H1 (cell line): ENCODE measurements around the gene AGAP1.

ENCODE experiments used
- CBX5 ChIP-seq: fragments of 300-800, 300-1000 bp; sonication (generic); IDR thresholded peaks from 2 replicates; pipeline ENCODE4 v1.7.1; 2016; ENCODE audit warnings: antibody characterized with exemption, low read length, low read depth
- CBX8 ChIP-seq: fragments of 300-800, 300-1000 bp; sonication (generic); IDR thresholded peaks from 2 replicates; pipeline ENCODE4 v1.7.1; 2016; ENCODE audit warnings: low read depth, low read length, borderline replicate concordance
- CEBPB ChIP-seq: IDR thresholded peaks from 2 replicates; pipeline ENCODE4 v1.6.1; 2012; ENCODE audit warnings: low read depth, low read length
- EGR1 ChIP-seq: IDR thresholded peaks from 2 replicates; pipeline ENCODE4 v1.6.1; 2011; ENCODE audit warnings: low read depth, low read length, borderline replicate concordance
- EP300 ChIP-seq, 2 experiments: IDR thresholded peaks; 1 replicate in 1 of 2; 2 replicates in 1 of 2; pipeline ENCODE4 v1.6.1; 2011 to 2012; ENCODE audit warnings: low read depth in 2 of 2, low read length in 2 of 2, mild to moderate bottlenecking in 2 of 2, borderline replicate concordance in 1 of 2, inconsistent platforms in 1 of 2, moderate library complexity in 1 of 2
- FOSL1 ChIP-seq: IDR thresholded peaks from 2 replicates; pipeline ENCODE4 v1.6.1; 2011; ENCODE audit warnings: mild to moderate bottlenecking, low read depth, low read length, moderate library complexity; ENCODE audit not compliant: insufficient read depth
- GABPA ChIP-seq: IDR thresholded peaks from 2 replicates; pipeline ENCODE4 v1.6.1; 2011; ENCODE audit warnings: mild to moderate bottlenecking, low read length, moderate library complexity, borderline replicate concordance; ENCODE audit not compliant: insufficient read depth
- MAFK ChIP-seq: IDR thresholded peaks from 2 replicates; pipeline ENCODE4 v1.6.1; 2012; ENCODE audit warnings: low read depth, mild to moderate bottlenecking, improper control_type of control experiment, low read length
- POLR2A ChIP-seq, 2 experiments: IDR thresholded peaks; 1 replicate in 1 of 2; 2 replicates in 1 of 2; pipeline ENCODE4 v1.6.1; 2011; ENCODE audit warnings: low read depth in 2 of 2, low read length in 2 of 2, mild to moderate bottlenecking in 2 of 2; ENCODE audit errors: control extremely low read depth in 1 of 2
- POLR2AphosphoS5 ChIP-seq: IDR thresholded peaks from 2 replicates; pipeline ENCODE4 v1.6.1; 2011; ENCODE audit warnings: low read depth, low read length
- SRF ChIP-seq: IDR thresholded peaks from 2 replicates; pipeline ENCODE4 v1.6.1; 2011; ENCODE audit warnings: mild to moderate bottlenecking, low read depth, low read length, moderate library complexity
- ZNF274 ChIP-seq: IDR thresholded peaks from 2 replicates; pipeline ENCODE4 v1.7.0; 2012; ENCODE audit warnings: low read length, borderline replicate concordance; ENCODE audit errors: extremely low read depth
- TF ChIP-seq, protein P1 (sequence below), 3 experiments: IDR thresholded peaks; 1 replicate in 2 of 3; 2 replicates in 1 of 3; pipeline versions ENCODE4 v1.5.1 to v1.6.1; 2011; ENCODE audit warnings: low read length in 3 of 3, mild to moderate bottlenecking in 3 of 3, inconsistent platforms in 2 of 3, low read depth in 1 of 3, moderate library complexity in 1 of 3; ENCODE audit not compliant: insufficient read depth in 1 of 3; ENCODE audit errors: control extremely low read depth in 1 of 3
- TF ChIP-seq, protein P2 (sequence below): IDR thresholded peaks from 2 replicates; pipeline ENCODE4 v1.6.1; 2011; ENCODE audit warnings: low read length, improper control_type of control experiment

DNA sequence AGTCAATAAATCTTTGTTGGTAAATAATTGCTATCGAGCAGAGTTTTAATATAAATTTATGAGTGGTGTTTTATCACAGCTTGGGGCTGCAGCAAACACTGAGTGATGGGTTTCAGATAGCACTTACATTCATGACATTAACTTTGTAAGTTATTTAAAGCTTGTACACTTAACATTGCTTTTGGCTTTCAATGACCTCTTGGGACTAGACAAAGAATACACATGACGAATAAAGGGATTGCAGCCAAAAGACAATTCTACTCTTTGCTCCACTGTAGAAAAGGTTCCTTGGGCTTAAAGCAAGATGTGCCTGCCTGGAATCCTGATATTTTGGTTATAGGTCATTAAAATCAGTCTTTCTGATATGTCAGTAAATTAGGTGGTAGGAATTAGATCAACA, 374.8 kb downstream of the AGAP1 start:
- TF ChIP-seq GABPA (no peak), POLR2A (IDR thresholded peaks at IDR 0.05; ENCODE audit: control extremely low read depth in 1 of 2, low read depth in 2 of 2, low read length in 2 of 2) (no peak), FOSL1 (no peak), SRF (no peak), POLR2AphosphoS5 (no peak), EP300 (IDR thresholded peaks at IDR 0.05; ENCODE audit: borderline replicate concordance in 1 of 2, low read depth in 2 of 2, low read length in 2 of 2) (no peak), CBX8 (no peak), CEBPB (no peak), MAFK (no peak), ZNF274 (no peak), EGR1 (no peak), CBX5 (no peak)
- TF ChIP-seq, protein P1, sequence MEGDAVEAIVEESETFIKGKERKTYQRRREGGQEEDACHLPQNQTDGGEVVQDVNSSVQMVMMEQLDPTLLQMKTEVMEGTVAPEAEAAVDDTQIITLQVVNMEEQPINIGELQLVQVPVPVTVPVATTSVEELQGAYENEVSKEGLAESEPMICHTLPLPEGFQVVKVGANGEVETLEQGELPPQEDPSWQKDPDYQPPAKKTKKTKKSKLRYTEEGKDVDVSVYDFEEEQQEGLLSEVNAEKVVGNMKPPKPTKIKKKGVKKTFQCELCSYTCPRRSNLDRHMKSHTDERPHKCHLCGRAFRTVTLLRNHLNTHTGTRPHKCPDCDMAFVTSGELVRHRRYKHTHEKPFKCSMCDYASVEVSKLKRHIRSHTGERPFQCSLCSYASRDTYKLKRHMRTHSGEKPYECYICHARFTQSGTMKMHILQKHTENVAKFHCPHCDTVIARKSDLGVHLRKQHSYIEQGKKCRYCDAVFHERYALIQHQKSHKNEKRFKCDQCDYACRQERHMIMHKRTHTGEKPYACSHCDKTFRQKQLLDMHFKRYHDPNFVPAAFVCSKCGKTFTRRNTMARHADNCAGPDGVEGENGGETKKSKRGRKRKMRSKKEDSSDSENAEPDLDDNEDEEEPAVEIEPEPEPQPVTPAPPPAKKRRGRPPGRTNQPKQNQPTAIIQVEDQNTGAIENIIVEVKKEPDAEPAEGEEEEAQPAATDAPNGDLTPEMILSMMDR (IDR thresholded peaks at IDR 0.05; ENCODE audit: control extremely low read depth in 1 of 3, insufficient read depth in 1 of 3, low read depth in 1 of 3, low read length in 3 of 3): no peak
- TF ChIP-seq, protein P2, sequence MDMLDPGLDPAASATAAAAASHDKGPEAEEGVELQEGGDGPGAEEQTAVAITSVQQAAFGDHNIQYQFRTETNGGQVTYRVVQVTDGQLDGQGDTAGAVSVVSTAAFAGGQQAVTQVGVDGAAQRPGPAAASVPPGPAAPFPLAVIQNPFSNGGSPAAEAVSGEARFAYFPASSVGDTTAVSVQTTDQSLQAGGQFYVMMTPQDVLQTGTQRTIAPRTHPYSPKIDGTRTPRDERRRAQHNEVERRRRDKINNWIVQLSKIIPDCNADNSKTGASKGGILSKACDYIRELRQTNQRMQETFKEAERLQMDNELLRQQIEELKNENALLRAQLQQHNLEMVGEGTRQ: no peak
